A204.1 (cell line): ENCODE measurements around the gene SRCIN1.

Experiments
- FAIRE-seq: peaks from 2 replicates; lab custom pipeline; 2012; peaks lifted over from hg19 to GRCh38; lab: Jason Lieb, UNC

Gene SRCIN1

GRCh38 chr17:38562215-38562569 is 43.6 kb downstream of the SRCIN1 start:
- FAIRE-seq: no peak

- no peak for FAIRE-seq
Measured at GRCh38 chr17:38561416-38562214, 44.1 kb downstream of the SRCIN1 start.

DNA sequence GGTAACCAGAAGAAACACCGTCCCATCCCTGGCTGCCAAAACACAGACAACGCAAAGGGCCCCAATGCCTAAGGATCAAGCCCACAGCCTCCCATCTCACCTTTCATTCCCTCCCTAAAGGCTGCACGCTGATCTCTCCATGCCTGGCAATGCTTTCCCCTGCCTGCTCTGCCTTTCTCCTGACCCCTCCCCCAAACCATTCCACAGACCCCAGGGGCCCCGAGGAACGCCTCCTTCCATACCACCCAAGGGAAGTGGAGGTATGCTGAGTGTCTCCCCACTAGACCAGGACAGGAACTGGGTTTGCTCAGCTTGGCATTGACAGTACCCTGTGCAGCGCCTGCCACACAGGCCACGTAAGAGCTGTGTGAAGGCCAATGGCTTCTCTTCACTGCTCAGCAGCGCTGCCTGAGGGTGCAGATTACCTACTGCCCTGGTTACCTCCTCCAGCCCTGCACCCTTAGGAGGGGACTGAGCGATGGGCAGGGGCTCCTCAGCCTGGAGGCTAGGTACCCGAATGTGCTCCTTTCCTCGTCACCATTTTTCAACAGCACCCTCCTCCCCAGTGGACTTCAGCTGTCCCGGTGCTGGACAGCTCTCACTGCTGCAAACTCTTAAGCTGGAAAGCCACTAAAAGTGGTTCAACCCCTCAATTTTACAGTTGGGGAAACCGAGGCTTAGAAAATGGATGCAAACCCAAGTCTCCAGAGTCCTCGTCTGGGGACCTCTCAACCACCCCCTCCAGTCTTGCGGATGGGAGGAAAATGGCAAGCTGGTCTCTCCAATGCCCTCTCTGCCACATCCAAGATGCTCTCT is 45.0 kb downstream of the SRCIN1 start:
- FAIRE-seq: no peak

DNA sequence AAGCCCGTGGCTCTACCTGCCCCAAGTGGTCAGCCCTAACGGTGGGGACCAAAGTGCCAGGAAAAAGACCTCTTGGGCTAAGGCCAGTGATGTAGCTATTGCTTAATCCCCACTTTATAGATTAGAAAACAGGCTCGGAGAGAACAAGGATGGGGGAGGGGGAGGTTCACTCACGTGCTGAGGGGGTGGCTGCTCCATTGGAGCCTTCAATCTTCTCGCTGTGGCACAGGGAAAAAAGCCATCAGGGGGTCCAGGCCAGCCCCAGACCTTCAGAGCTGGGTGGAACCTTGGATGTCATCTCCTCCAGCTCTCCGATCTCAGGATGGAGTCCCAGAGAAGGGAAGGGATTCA is 45.9 kb downstream of the SRCIN1 start:
- no peak for FAIRE-seq

DNA sequence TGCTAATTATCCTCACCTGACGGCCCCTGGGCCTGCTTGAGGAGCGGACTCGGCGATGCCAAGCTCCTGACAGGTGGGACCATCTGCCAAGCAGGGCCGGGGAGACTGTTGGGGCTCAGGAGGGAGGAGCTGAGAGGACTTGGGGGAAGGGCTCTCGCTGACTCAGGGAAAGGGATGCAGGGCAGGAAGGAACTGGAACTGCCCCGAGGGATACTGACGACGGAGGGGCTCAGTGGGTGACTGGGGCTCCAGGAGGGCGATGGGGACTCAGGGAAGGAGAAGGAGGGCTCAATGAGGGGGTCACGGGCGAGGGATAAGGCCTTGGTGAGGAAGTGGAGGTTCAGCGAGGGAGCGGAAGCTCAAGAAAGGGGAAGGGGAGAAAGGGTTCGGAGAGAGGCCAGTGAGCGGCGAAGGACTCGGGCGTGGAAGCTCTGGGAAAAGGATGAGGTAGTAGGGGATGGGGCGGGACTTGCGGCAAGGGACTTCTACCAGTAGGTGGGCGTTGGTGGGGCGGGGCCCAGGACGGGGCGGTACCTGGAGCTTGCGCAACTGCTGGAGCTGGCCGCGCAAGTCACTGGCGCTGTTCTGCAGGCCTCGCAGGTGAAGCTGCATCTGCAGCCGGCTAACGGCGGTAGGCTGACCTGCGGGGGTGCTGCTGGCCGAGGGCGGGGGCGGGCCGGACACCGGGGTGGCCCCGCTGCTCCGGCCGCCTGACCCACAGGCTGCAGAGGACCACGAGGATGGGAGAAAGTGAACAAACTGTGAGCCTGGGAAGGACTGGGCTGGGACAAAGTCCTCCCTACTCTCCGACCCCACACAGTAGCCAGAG is 46.5 kb downstream of the SRCIN1 start:
- no peak for FAIRE-seq

DNA sequence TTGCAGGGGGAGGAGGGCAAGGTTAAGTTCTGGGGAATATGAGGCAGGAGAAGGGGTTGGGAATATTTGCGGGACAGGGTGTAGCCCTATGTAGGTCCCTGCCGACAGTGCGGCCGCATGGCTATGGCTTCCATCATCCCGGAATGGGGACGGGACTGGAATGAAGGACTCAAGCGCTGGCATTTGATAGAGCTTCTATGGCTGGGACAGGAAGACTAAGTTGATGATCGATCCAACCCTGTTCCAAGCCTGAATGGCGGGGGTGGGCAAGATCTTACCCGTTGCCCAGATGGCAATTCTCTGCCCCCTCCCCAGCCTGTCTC is 47.1 kb downstream of the SRCIN1 start:
- FAIRE-seq: no peak

DNA sequence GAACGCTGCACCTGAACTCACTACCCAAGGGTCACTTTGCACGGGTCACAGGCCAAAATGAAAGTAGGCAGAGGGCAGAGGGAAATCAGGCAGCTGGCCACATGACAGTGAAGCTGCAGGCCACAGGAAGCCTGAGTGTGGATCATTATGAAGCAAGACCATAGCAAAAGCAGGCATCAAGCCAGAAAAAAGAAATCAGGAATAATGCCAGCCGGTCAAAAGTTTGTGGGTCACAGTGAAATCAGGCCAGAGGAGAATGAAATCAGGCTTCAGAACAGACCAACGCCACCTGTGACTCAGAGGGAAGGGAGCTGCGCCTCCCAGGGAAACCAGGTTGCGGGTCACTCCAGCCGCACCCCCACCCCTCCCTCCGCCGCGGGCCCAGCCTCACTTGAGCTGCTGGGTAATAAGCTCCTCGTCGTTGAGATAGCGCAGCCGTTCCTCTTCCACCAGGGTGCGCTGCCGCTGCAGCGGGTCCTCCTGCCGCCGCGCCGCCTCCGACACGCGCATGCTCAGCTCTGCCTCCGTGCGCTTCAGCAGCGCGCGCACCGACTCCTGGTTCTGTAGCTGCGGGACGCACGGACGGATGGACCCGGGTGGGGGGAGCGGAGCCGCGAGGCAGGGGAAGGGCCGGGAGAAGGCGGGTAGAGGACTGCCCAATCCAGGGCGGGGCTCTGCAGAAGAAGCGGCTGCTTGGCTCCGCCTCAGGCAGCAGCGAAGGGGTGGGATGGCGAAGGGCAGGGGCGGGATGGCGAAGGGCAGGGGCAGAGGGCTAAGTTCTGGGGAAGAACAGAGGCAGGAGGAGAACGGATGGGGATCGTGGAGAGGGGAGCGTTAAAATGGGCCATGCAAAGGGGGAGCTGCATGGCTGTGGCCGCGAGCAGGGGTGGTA is 47.7 kb downstream of the SRCIN1 start:
- no peak for FAIRE-seq

- no peak for FAIRE-seq
Measured at GRCh38 chr17:38557396-38557795, 48.4 kb downstream of the SRCIN1 start.

GRCh38 chr17:38556239-38556638 is 49.5 kb downstream of the SRCIN1 start:
- no peak for FAIRE-seq

DNA sequence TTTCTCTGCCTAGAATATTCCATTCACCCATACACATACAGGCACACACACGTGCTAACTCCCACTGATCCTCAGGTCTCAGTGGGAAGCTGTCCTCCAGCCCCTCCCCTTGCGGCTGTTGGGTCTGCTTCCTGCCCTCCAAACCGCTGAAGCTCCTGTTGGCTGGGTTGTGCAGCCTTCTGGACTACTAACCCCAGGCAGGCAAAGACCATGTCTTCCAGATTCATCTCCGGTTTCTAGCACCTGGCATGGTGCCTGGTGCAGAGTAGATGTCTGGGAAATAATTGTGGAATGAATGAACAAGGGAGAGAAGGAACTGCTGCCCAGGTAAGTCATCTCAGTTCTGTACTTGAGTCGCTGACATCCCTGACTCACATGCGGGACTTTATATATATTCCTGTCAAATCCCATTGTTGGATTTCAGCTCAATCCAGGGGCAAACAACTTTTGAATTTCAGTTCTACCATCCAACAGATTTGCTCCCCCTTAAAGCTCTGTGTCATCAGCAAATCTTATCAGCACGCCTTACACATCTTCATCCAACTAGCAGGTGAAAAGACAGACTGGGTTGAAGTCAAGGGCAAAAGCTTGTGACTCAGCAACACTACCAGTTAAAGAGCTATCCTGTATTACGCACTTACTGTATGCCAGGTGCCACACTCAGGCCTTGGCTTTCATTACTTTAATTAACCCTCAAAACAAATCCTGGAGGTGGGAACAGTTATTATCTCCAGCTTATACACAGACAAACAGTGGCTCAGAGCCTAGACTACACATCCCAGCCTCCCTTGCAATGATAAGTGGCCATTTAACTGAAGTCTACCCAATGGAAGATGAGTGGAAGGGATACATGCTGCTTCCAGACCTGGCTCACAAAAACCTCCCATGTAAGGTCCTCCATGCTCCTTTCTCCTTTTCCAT is 51.1 kb downstream of the SRCIN1 start:
- no peak for FAIRE-seq

DNA sequence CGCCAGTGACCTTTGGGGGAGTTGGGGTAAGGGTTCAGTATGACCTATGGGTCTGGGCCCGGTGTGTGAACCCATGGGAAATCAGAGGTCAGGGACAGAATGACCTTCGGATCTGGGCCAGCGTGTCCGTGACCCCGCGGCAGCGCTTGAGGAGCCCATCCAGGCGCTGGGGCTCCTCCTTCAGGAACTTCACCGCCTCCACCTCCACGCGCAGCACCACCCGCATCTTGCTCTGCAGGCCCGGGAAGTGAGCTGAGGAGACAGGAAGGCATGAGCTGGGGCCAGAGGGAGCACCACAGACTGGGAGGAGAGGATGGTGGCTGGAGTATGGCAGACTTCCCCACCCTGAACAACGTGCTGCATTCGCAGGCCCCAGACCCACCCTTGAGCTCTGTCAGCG is 53.4 kb downstream of the SRCIN1 start:
- FAIRE-seq: no peak

DNA sequence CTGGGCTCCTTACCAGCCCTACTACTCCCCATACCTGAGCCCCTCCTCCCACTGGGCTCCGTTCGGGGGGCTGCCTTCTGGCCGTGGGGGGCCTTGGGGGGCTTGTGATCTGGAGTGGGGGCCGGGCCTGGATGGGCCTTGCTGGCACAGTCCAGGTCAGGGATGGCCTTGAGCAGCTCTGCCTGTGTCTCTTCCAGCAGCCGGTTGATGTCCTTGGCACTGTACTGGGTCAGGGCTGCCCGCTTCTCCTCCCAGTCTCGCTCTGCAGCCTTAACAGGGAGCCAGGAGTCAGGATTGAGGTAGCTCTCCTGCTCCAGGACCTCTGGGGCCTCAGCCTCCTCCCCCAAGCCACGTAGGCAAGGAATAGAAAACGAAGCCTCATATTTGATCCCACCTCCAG is 54.6 kb downstream of the SRCIN1 start:
- FAIRE-seq: no peak

- FAIRE-seq: no peak
Measured at GRCh38 chr17:38550661-38551060, 55.1 kb downstream of the SRCIN1 start.

GRCh38 chr17:38549285-38549684 is 56.5 kb downstream of the SRCIN1 start:
- FAIRE-seq: no peak

GRCh38 chr17:38547444-38547843 is 58.3 kb downstream of the SRCIN1 start:
- FAIRE-seq: no peak

DNA sequence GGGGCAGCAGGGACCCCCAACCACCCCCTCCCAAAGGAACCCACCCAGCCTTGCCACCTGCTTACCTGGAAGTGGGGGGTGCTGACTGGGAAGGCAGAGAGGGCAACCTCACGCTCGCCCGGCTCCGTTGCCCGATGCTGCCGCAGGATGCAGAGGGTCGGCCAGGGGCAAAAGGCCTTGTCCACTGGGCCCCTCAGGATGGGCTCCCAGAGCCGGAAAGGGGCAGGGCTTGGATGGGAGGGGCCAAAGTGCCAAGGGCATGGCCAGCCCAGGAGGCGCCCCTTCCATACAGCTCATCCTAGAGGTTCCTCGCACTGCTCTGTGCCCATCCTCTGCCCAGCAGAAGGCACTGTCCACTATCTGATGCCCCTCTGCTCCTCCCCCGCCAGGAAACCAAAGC is 59.4 kb downstream of the SRCIN1 start:
- no peak for FAIRE-seq

DNA sequence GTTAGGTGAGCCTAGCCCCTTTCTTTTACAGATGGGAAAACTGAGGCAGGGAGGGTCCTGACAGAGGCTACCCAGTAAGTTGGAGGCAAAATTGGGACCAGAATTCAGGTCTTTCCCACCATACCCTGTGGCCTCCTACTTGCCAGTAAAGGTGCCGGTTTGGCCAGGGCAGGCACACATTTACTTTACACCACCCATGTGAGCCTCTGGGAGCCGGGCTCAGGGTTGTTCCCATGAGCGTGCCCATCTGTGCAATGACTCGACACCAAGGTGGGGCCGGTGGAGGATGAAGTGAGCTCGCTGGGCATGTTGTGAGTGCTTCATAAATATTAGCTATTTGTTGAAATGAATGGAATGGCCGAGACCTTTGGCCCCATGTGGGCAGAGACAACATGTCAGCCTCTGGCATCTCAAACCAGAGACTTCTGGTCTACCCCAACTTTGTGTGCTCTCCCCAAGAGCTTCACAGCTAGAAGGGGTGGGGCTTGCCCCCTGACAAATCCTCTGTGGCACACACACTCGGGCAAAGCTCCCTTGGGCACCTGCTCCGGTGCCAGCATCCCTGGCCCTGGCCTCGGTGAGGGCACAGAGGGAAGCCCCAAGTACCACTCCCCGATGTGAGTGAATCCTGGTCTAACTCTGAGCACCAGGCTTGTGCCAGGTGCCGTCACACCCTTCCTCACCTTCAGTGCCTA is 60.1 kb downstream of the SRCIN1 start:
- FAIRE-seq: no peak

DNA sequence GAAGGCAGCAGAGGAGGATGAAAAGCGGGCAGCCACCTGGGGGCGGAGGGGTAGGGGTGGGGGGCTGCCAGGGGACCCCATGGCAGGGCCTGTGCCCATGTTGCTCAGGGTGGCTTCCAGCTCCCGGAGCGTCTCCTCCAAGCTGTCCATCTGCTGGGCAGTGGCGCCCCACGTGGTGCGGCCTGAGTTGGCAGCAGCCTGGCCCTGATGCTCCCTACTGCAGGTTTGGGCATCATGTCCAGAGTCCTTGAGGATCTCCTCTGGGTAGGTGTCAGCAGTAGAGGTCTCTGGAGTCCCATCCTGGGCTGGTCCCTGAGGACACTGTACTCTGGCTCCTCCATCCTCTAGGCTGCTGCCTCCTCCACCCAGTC is 60.9 kb downstream of the SRCIN1 start:
- no peak for FAIRE-seq

DNA sequence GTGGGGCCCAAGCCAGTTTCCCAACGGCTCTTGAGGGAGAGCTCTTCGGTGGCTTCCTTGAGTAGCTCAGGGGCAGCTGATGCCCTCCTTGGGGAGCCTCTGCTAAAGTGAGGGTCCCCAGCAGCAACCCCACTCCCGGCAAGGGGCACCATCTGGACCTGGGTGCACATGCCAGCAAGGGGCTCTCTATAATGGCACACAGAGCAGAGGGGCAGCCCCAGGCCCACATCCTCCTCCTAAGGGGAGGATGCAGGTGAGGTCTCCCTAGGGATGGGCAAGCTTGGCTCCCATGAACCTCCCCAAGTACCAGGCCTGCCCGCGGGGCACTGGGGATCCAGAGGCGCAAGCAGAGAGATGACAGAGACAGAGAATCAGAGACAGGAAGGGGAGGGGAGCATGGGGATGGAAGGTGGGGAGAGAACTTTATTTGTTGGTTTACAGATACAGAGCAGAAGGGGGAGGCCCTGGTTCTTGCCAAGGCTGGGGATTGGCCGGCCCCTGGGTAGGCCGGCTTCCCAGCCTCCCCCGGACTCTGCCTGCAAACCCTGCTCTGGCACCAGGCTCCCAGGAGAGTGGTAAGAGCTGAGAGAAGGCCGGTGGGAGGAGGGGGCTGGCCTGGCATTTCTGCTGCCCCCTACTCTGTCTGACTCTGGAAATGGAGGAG is 61.4 kb downstream of the SRCIN1 start:
- FAIRE-seq: no peak
